ENCODE measurements around the gene TMC7. TPM values are rescaled to one million over a fixed set of nuclear protein-coding genes. Genes with fewer than 3 reads are reported as not detected.
A peak's percentile ranks its signal among the peaks of the same experiment; 100 is the strongest.

Gene TMC7
- total and polyA plus RNA-seq, 2 of the 13 experiments (the other 11 are each of a cell fraction or from before 2014, with no cell fraction given) = 1.2 to 5.1 TPM

DNA sequence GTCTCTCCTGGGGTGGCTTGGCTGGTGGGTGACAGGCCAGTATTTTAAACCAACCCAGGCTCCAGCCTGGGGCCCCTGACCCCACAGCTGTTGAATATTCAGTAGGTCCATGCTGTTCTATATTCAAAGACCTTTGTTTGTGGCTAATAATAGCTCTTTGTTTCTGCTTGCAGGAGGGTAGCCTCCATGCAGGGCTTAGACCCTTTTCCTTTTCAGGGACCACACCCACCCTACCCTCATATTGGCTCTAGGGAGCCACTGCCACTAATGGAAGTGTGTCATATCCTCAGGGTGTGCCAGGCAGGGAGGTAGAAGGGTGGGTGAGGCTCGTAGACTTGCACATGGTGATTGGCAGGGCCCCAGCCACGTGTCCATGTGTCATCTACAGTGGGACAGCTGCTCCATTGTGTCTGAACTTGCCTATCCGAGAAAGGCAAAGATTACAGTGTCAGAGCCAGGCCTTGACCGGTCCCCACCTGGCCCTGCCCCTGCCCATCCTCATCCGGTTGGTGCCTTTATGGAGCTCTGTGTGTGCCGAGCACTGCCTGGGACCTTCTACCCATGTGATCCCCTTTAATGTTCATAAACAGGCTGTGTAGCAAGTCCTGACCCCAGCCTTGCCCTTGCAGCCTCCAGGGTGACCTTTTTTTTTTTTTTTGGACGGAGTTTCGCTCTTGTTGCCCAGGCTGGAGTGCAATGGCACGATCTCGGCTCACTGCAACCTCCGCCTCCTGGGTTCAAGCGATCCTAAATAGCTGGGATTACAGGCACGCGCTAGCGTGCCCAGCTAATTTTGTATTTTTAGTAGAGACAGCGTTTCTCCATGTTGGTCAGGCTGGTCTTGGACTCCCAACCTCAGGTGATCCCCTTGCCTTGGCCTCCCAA lies 22.1 kb downstream of the TMC7 start (continued):
- TF ChIP-seq RFXAP (CRISPR knock-in tag; IDR thresholded peaks at IDR 0.05; ENCODE audit: borderline replicate concordance) = peak; percentile 84; the same call in 1 of the 2 replicates
- peak; percentile 84 for TF ChIP-seq XRCC5 (optimal IDR thresholded peaks at IDR 0.05; ENCODE audit: low read length)
- TF ChIP-seq, protein P1, sequence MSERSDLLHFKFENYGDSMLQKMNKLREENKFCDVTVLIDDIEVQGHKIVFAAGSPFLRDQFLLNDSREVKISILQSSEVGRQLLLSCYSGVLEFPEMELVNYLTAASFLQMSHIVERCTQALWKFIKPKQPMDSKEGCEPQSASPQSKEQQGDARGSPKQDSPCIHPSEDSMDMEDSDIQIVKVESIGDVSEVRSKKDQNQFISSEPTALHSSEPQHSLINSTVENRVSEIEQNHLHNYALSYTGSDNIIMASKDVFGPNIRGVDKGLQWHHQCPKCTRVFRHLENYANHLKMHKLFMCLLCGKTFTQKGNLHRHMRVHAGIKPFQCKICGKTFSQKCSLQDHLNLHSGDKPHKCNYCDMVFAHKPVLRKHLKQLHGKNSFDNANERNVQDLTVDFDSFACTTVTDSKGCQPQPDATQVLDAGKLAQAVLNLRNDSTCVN (CRISPR knock-in tag; IDR thresholded peaks at IDR 0.05; ENCODE audit: borderline replicate concordance) = peak; percentile 66; the same call in 1 of the 2 replicates
- peak; percentile 68; the same call in 1 of the 2 replicates for TF ChIP-seq ETV6 (CRISPR knock-in tag; conservative IDR thresholded peaks at IDR 0.05)
- peak; percentile 72; the same call in 1 of the 2 replicates for TF ChIP-seq YEATS4 (CRISPR knock-in tag; IDR thresholded peaks at IDR 0.05; ENCODE audit: borderline replicate concordance)
- peak; percentile 58; the same call in 1 of the 2 replicates for TF ChIP-seq KLF12 (CRISPR knock-in tag; IDR thresholded peaks at IDR 0.05; ENCODE audit: borderline replicate concordance)
- TF ChIP-seq, protein P2, sequence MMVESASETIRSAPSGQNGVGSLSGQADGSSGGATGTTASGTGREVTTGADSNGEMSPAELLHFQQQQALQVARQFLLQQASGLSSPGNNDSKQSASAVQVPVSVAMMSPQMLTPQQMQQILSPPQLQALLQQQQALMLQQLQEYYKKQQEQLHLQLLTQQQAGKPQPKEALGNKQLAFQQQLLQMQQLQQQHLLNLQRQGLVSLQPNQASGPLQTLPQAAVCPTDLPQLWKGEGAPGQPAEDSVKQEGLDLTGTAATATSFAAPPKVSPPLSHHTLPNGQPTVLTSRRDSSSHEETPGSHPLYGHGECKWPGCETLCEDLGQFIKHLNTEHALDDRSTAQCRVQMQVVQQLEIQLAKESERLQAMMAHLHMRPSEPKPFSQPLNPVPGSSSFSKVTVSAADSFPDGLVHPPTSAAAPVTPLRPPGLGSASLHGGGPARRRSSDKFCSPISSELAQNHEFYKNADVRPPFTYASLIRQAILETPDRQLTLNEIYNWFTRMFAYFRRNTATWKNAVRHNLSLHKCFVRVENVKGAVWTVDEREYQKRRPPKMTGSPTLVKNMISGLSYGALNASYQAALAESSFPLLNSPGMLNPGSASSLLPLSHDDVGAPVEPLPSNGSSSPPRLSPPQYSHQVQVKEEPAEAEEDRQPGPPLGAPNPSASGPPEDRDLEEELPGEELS (CRISPR knock-in tag; IDR thresholded peaks at IDR 0.05) = peak; percentile 96
- peak; percentile 99 for TF ChIP-seq TBX2 (CRISPR knock-in tag; IDR thresholded peaks at IDR 0.05; ENCODE audit: borderline replicate concordance)
- TF ChIP-seq, protein P3, sequence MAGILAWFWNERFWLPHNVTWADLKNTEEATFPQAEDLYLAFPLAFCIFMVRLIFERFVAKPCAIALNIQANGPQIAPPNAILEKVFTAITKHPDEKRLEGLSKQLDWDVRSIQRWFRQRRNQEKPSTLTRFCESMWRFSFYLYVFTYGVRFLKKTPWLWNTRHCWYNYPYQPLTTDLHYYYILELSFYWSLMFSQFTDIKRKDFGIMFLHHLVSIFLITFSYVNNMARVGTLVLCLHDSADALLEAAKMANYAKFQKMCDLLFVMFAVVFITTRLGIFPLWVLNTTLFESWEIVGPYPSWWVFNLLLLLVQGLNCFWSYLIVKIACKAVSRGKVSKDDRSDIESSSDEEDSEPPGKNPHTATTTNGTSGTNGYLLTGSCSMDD (CRISPR knock-in tag; IDR thresholded peaks at IDR 0.05) = no peak
- no peak for TF ChIP-seq PLRG1 (conservative IDR thresholded peaks at IDR 0.05)
- TF ChIP-seq, protein P4, sequence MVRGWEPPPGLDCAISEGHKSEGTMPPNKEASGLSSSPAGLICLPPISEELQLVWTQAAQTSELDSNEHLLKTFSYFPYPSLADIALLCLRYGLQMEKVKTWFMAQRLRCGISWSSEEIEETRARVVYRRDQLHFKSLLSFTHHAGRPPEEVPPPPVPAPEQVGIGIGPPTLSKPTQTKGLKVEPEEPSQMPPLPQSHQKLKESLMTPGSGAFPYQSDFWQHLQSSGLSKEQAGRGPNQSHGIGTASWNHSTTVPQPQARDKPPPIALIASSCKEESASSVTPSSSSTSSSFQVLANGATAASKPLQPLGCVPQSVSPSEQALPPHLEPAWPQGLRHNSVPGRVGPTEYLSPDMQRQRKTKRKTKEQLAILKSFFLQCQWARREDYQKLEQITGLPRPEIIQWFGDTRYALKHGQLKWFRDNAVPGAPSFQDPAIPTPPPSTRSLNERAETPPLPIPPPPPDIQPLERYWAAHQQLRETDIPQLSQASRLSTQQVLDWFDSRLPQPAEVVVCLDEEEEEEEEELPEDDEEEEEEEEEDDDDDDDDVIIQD (CRISPR knock-in tag; IDR thresholded peaks at IDR 0.05; ENCODE audit: low read depth) = peak; percentile 96
- TF ChIP-seq ZNF788 (CRISPR knock-in tag; IDR thresholded peaks at IDR 0.05; ENCODE audit: borderline replicate concordance) = peak; percentile 98
- TF ChIP-seq DMAP1 (CRISPR knock-in tag; IDR thresholded peaks at IDR 0.05) = peak; percentile 84
- TF ChIP-seq ZNF441 (CRISPR knock-in tag; IDR thresholded peaks at IDR 0.05; ENCODE audit: borderline replicate concordance) = peak; percentile 88
- TF ChIP-seq, protein P5, sequence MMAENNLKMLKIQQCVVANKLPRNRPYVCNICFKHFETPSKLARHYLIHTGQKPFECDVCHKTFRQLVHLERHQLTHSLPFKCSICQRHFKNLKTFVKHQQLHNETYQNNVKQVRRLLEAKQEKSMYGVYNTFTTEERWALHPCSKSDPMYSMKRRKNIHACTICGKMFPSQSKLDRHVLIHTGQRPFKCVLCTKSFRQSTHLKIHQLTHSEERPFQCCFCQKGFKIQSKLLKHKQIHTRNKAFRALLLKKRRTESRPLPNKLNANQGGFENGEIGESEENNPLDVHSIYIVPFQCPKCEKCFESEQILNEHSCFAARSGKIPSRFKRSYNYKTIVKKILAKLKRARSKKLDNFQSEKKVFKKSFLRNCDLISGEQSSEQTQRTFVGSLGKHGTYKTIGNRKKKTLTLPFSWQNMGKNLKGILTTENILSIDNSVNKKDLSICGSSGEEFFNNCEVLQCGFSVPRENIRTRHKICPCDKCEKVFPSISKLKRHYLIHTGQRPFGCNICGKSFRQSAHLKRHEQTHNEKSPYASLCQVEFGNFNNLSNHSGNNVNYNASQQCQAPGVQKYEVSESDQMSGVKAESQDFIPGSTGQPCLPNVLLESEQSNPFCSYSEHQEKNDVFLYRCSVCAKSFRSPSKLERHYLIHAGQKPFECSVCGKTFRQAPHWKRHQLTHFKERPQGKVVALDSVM (CRISPR knock-in tag; IDR thresholded peaks at IDR 0.05) = peak; percentile 73
- TF ChIP-seq KDM5B (CRISPR knock-in tag; IDR thresholded peaks at IDR 0.05; ENCODE audit: borderline replicate concordance) = peak; percentile 68; the same call in 1 of the 2 replicates
- TF ChIP-seq RAD21 (CRISPR knock-in tag; IDR thresholded peaks at IDR 0.05) = no peak; the same call in 1 of the 2 replicates
- peak; percentile 74 for TF ChIP-seq KDM2A (CRISPR knock-in tag; IDR thresholded peaks at IDR 0.05; ENCODE audit: borderline replicate concordance, low read depth)
- TF ChIP-seq, protein P6, sequence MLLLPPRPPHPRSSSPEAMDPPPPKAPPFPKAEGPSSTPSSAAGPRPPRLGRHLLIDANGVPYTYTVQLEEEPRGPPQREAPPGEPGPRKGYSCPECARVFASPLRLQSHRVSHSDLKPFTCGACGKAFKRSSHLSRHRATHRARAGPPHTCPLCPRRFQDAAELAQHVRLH (CRISPR knock-in tag; IDR thresholded peaks at IDR 0.05; ENCODE audit: borderline replicate concordance, low read depth) = peak; percentile 93; the same call in 1 of the 2 replicates
